ENCODE results near the gene CEP290.
A peak's percentile ranks its signal among the peaks of the same experiment; 100 is the strongest.

The CEP290 gene

GRCh38 chr12:88141774-88142609 is at the start of gene CEP290, which contains the start of gene TMTC3:
Gene CEP290, minus strand, starts transcription at chr12:88142088. Its CDS starts 781 bp downstream, at chr12:88141307.
Gene TMTC3, plus strand, starts transcription at chr12:88142307. Its CDS starts 6,009 bp downstream, at chr12:88148316.
- DNase-seq (ENCODE audit: low read depth in 3 of 3, low spot score in 1 of 3): peak; percentile 76 to 80 (median 79)

- DNase-seq (ENCODE audit: low read depth in 3 of 3, low spot score in 1 of 3): no peak
Measured at GRCh38 chr12:88188180-88188579, 46.3 kb upstream of the CEP290 start.

GRCh38 chr12:88187571-88187970 is 45.7 kb upstream of the CEP290 start:
- no peak for DNase-seq (ENCODE audit: low read depth in 3 of 3, low spot score in 1 of 3)

- no peak for DNase-seq (ENCODE audit: low read depth in 3 of 3, low spot score in 1 of 3)
Measured at GRCh38 chr12:88185988-88186387, 44.1 kb upstream of the CEP290 start.

GRCh38 chr12:88185279-88185678 is 43.4 kb upstream of the CEP290 start:
- DNase-seq (ENCODE audit: low read depth in 3 of 3, low spot score in 1 of 3): no peak

- no peak for DNase-seq (ENCODE audit: low read depth in 3 of 3, low spot score in 1 of 3)
Measured at GRCh38 chr12:88184196-88184595, 42.3 kb upstream of the CEP290 start.

- no peak for DNase-seq (ENCODE audit: low read depth in 3 of 3, low spot score in 1 of 3)
Measured at GRCh38 chr12:88182416-88182815, 40.5 kb upstream of the CEP290 start.

GRCh38 chr12:88181881-88182280 is 40.0 kb upstream of the CEP290 start:
- no peak for DNase-seq (ENCODE audit: low read depth in 3 of 3, low spot score in 1 of 3)

- DNase-seq (ENCODE audit: low read depth in 3 of 3, low spot score in 1 of 3): no peak
Measured at GRCh38 chr12:88179436-88180014, 37.6 kb upstream of the CEP290 start.

GRCh38 chr12:88175544-88175943 is 33.7 kb upstream of the CEP290 start:
- no peak for DNase-seq (ENCODE audit: low read depth in 3 of 3, low spot score in 1 of 3)

GRCh38 chr12:88172844-88173407 is 31.0 kb upstream of the CEP290 start:
- DNase-seq (ENCODE audit: low read depth in 3 of 3, low spot score in 1 of 3): no peak

GRCh38 chr12:88167384-88167783 is 25.5 kb upstream of the CEP290 start:
- DNase-seq (ENCODE audit: low read depth in 3 of 3, low spot score in 1 of 3): no peak

- no peak for DNase-seq (ENCODE audit: low read depth in 3 of 3, low spot score in 1 of 3)
Measured at GRCh38 chr12:88166179-88166578, 24.3 kb upstream of the CEP290 start.

GRCh38 chr12:88163371-88163770 is 21.5 kb upstream of the CEP290 start:
- DNase-seq (ENCODE audit: low read depth in 3 of 3, low spot score in 1 of 3): no peak

GRCh38 chr12:88156075-88156654 is 14.3 kb upstream of the CEP290 start:
- DNase-seq (ENCODE audit: low read depth in 3 of 3, low spot score in 1 of 3): no peak

- DNase-seq (ENCODE audit: low read depth in 3 of 3, low spot score in 1 of 3): no peak
Measured at GRCh38 chr12:88153959-88154358, 12.1 kb upstream of the CEP290 start.

- no peak for DNase-seq (ENCODE audit: low read depth in 3 of 3, low spot score in 1 of 3)
Measured at GRCh38 chr12:88150063-88150462, 8.2 kb upstream of the CEP290 start.

- DNase-seq (ENCODE audit: low read depth in 3 of 3, low spot score in 1 of 3): no peak
Measured at GRCh38 chr12:88145567-88146505, 3.9 kb upstream of the CEP290 start.

GRCh38 chr12:88144546-88145468 is 2.9 kb upstream of the CEP290 start:
- DNase-seq (ENCODE audit: low read depth in 3 of 3, low spot score in 1 of 3): no peak

GRCh38 chr12:88144037-88144436 is 2.1 kb upstream of the CEP290 start:
- no peak for DNase-seq (ENCODE audit: low read depth in 3 of 3, low spot score in 1 of 3)

Measured in stimulated activated CD4-positive, alpha-beta T cell treated with anti-CD3 and anti-CD28 coated beads, TNF-alpha, amount 100 ng/mL, for 1 hour (primary cell).